ENCODE results near the gene ENTREP1. TPM values are rescaled to one million over a fixed set of nuclear protein-coding genes. Genes with fewer than 3 reads are reported as not detected.

Gene ENTREP1
- total RNA-seq, 2 experiments from 2014 or later = not detected

- Histone ChIP-seq H4K20me1 (ENCODE audit: insufficient read depth, low read length) (no peaks in the 10 kb centered on the region), H3K9me3 (ENCODE audit: low read length) (no peaks in the 10 kb centered on the region), H3K4me2 (ENCODE audit: low read length) (no peak overlapping the region), H3K9me2 (ENCODE audit: insufficient read depth, low read length) (no peaks in the 10 kb centered on the region), H3K36me3 (ENCODE audit: insufficient read depth, low read length) (no peaks in the 10 kb centered on the region), H3K4me1 (ENCODE audit: insufficient read depth, low read length, poor library complexity, severe bottlenecking) (no peaks in the 10 kb centered on the region), H3K79me2 (ENCODE audit: insufficient read depth, low read depth, low read length) (no peaks in the 10 kb centered on the region), H3K27ac (ENCODE audit: low read depth, low read length, poor library complexity, severe bottlenecking) (no peak overlapping the region), H2AFZ (ENCODE audit: low read length) (no peak overlapping the region), H3K4me3 (ENCODE audit: low read depth, low read length, poor library complexity, severe bottlenecking) (no peak overlapping the region)
- ChIA-PET POLR2A (no interaction called here), CTCF (ENCODE audit: unreplicated experiment) (no interaction called here)
- DNase-seq (ENCODE audit: low spot score) = no peak
- TF ChIP-seq CTCF (conservative IDR thresholded peaks at IDR 0.05; ENCODE audit: low read length) (no peak), EZH2phosphoT487 (IDR thresholded peaks at IDR 0.05; ENCODE audit: borderline replicate concordance, low read depth, low read length) (no peak)
- intact Hi-C loops (cut with micrococcal nuclease; ENCODE audit: unreplicated experiment) = no loop called here
- BruUV-seq (replicated peaks) = no TSS peak
Observed at GRCh38 chr9:69339620-69340019, 14.6 kb downstream of the ENTREP1 start.

GRCh38 chr9:69340631-69341030, 15.6 kb downstream of the ENTREP1 start:
- intact Hi-C loops (cut with micrococcal nuclease; ENCODE audit: unreplicated experiment) = no loop called here
- Histone ChIP-seq H3K36me3 (ENCODE audit: insufficient read depth, low read length) (no peaks in the 10 kb centered on the region), H2AFZ (ENCODE audit: low read length) (no peak overlapping the region), H3K9me3 (ENCODE audit: low read length) (no peaks in the 10 kb centered on the region), H3K9me2 (ENCODE audit: insufficient read depth, low read length) (no peaks in the 10 kb centered on the region), H3K4me2 (ENCODE audit: low read length) (no peak overlapping the region), H3K4me3 (ENCODE audit: low read depth, low read length, poor library complexity, severe bottlenecking) (no peak overlapping the region), H3K4me1 (ENCODE audit: insufficient read depth, low read length, poor library complexity, severe bottlenecking) (no peaks in the 10 kb centered on the region), H4K20me1 (ENCODE audit: insufficient read depth, low read length) (no peaks in the 10 kb centered on the region), H3K27ac (ENCODE audit: low read depth, low read length, poor library complexity, severe bottlenecking) (no peak overlapping the region), H3K79me2 (ENCODE audit: insufficient read depth, low read depth, low read length) (no peaks in the 10 kb centered on the region)
- POLR2A ChIA-PET = interaction anchor here (0.6 kb wide), 1 partner anchor 400 kb away, joined by 3 read pairs; no protein-coding TSS in a partner anchor
- TF ChIP-seq EZH2phosphoT487 (IDR thresholded peaks at IDR 0.05; ENCODE audit: borderline replicate concordance, low read depth, low read length) (no peak), CTCF (conservative IDR thresholded peaks at IDR 0.05; ENCODE audit: low read length) (no peak)
- DNase-seq (ENCODE audit: low spot score) = no peak
- CTCF ChIA-PET (ENCODE audit: unreplicated experiment) = interaction anchor here (0.6 kb wide), 1 partner anchor 195 kb away, joined by 3 read pairs; no protein-coding TSS in a partner anchor
- no TSS peak for BruUV-seq (replicated peaks)

GRCh38 chr9:69342769-69343168, 17.8 kb downstream of the ENTREP1 start:
- CTCF ChIA-PET (ENCODE audit: unreplicated experiment) = no interaction called here
- Histone ChIP-seq H4K20me1 (ENCODE audit: insufficient read depth, low read length) (no peaks in the 10 kb centered on the region), H2AFZ (ENCODE audit: low read length) (no peak overlapping the region), H3K79me2 (ENCODE audit: insufficient read depth, low read depth, low read length) (no peaks in the 10 kb centered on the region), H3K9me2 (ENCODE audit: insufficient read depth, low read length) (no peaks in the 10 kb centered on the region), H3K4me3 (ENCODE audit: low read depth, low read length, poor library complexity, severe bottlenecking) (no peak overlapping the region), H3K4me2 (ENCODE audit: low read length) (no peak overlapping the region), H3K27ac (ENCODE audit: low read depth, low read length, poor library complexity, severe bottlenecking) (no peak overlapping the region), H3K36me3 (ENCODE audit: insufficient read depth, low read length) (no peaks in the 10 kb centered on the region), H3K4me1 (ENCODE audit: insufficient read depth, low read length, poor library complexity, severe bottlenecking) (no peaks in the 10 kb centered on the region), H3K9me3 (ENCODE audit: low read length) (no peaks in the 10 kb centered on the region)
- no TSS peak for BruUV-seq (replicated peaks)
- DNase-seq (ENCODE audit: low spot score) = no peak
- intact Hi-C loops (cut with micrococcal nuclease; ENCODE audit: unreplicated experiment) = no loop called here
- POLR2A ChIA-PET = interaction anchor here (0.6 kb wide), 1 partner anchor 148 kb away, joined by 3 read pairs; no protein-coding TSS in a partner anchor
- TF ChIP-seq CTCF (conservative IDR thresholded peaks at IDR 0.05; ENCODE audit: low read length) (no peak), EZH2phosphoT487 (IDR thresholded peaks at IDR 0.05; ENCODE audit: borderline replicate concordance, low read depth, low read length) (no peak)
